Fibroblast of villous mesenchyme (primary cell): ENCODE results near the gene TSSK6. TPM values are rescaled to one million over a fixed set of nuclear protein-coding genes. Genes with fewer than 3 reads are reported as not detected.

Experiments
- DNase-seq: peaks from one replicate; pipeline ENCODE4 v3.0.0-alpha.2; 2010; ENCODE audit warnings: low read depth
- H3K4me3 ChIP-seq: 2 replicates; pipeline ENCODE4 v1.5.1; 2011; ENCODE audit warnings: low read depth, mild to moderate bottlenecking, low read length
- CTCF ChIP-seq: IDR thresholded peaks from 2 replicates; pipeline ENCODE4 v1.5.1; 2012; ENCODE audit warnings: low read depth, mild to moderate bottlenecking, low read length; ENCODE audit not compliant: insufficient read depth
- total RNA-seq: library from RNA; depleted of rRNA; stranded (reverse); fragments of >200 nt; gene quantifications from 2 replicates; pipeline ENCODE4 v1.2.3, GENCODE V29; 2012

Gene TSSK6
- total RNA-seq, 1 donor, result 1.3 TPM

- TF ChIP-seq CTCF, result no peak
- H3K4me3 ChIP-seq, result peak overlapping the region; percentile 53
- DNase-seq, result peak; percentile 91
Measured at GRCh38 chr19:19514215-19514657, 1.1 kb downstream of the TSSK6 start.

DNA sequence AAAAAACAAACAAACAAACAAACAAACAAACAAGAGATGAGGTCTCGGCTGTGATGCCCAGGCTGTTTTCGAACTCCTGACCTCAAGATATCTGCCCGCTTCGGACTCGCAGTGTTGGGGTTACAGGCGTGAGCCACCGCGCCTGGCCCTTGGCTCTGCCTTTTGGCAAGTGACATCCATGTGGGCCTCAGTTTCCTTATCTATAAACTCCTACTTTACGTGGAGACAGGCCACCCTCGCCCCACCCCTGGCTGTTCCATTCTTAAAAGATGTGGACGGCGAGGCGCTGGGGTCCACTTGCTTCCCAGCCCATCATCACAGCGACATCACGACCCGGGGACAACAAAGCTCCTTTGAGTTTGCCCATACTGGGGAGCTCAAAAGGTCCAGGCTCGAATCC, 1.7 kb downstream of the TSSK6 start:
- H3K4me3 ChIP-seq, result peak overlapping the region; percentile 53

GRCh38 chr19:19510432-19510831, 4.9 kb downstream of the TSSK6 start:
- no peak for TF ChIP-seq CTCF
- no peak overlapping the region for H3K4me3 ChIP-seq
- no peak for DNase-seq

More for the DNA sequence above, 1.7 kb downstream of the TSSK6 start:
- no peak for DNase-seq
- no peak for TF ChIP-seq CTCF

DNA sequence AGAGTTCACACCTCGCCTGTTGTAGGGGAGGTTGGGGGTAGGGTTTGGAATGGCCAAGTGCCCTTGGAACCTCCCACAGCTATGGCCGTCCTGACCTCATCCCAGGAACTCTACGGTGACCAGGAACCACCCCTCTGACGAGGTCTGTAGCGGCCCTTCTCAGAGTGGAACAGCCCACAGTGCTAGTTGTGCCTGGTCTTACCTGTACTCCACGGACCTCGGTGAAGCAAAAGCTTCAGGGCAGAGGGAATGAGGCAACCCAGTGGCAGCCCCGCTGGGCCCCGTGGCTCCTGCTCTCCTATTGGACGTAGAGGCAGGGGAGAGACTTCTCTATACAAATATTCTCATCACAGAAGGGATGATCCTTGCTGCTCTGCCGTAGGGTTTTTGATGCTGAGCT, 7.1 kb downstream of the TSSK6 start:
- no peak for TF ChIP-seq CTCF
- no peak overlapping the region for H3K4me3 ChIP-seq
- no peak for DNase-seq

GRCh38 chr19:19507354-19507753, 8.0 kb downstream of the TSSK6 start:
- H3K4me3 ChIP-seq, result no peak overlapping the region
- TF ChIP-seq CTCF, result no peak
- no peak for DNase-seq

- H3K4me3 ChIP-seq, result no peak overlapping the region
- DNase-seq, result no peak
- TF ChIP-seq CTCF, result no peak
Measured at GRCh38 chr19:19506592-19506991, 8.8 kb downstream of the TSSK6 start.

- DNase-seq, result no peak
- no peak for TF ChIP-seq CTCF
- no peak overlapping the region for H3K4me3 ChIP-seq
Measured at GRCh38 chr19:19505669-19506326, 9.6 kb downstream of the TSSK6 start.
